ENCODE data around the gene KRT84.
"Not testable (repeated sequence)": the region's sequence is repeated elsewhere in the genome, so short reads cannot be mapped to it uniquely, and the experiment has no call there.

The KRT84 gene

DNA sequence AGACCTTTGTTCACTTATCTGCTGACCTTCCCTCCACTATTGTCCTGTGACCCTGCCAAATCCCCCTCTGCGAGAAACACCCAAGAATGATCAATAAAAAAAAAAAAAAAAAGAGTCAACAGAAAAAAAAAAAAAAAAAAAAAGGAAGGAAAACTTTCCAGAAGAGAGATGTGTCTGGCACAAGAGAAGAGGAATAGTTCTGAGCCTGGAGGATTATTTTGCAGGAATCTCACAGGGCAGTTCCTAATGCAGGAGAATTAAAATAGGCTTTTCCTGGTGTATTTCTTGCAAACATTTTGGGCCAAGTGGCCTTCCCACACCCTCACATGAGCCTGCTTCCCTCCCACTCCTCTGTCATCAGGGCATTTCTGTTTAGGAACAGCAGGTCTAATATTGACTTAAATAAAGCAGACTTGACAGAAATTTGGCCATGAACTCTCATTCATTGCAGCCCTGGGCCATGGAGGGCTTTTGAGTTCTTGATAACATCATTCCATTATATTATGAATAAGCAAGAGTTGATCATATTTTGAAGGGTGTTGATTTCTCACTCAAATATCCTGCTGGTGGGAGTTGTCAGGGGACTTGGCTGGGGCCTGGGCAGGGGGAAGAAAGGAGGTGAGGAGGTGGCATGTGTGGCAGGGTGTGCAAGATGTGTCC lies 25.3 kb upstream of the KRT84 start:
- DNase-seq, result not testable (repeated sequence)

DNA sequence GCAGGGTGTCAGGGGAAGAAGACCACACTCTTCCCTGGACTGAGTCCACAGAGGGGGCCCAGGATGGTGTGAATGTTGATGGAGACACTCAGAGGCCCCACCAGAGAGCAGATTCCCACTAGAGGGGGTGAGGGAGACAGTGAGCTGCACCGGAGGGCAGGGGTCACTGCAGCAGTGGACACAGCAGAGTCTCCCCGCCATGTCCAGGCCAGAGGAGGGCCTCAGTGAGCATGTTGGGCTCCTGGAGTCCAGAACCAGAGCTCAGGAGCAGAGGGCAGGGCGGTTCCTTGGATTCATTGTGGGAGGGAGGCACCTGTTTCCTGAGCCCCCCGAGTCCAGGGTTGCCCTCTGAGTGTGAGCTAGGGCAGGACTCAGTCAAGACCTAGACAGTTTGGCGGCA lies 22.5 kb upstream of the KRT84 start:
- no peak for DNase-seq

DNA sequence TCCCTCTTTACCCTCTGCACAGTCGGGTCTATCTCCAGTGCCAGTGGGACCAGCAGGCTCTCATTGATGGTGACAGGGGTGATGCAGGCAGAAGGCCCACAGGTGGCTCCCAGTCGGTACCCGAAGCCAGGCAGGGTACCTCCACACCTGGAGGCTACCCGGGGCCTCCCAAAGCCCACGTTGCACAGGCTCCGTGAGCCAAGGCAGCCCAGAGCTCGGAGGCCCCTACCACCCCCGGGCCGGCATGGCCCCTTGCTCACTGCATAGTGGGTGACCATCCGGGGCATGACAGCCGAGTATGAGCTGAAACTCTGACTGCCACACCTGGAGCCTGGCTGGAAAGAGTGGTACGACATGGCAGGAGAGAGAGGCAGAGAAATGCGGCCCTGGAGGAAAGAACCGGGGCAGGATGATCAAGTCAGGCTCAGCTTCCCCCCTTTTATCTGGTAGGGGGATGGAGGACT lies 20.5 kb upstream of the KRT84 start, which contains the start of gene KRT82:
Gene KRT82, minus strand, starts transcription at position 414 of the 464 bp plus-strand sequence. Its CDS starts 58 bp downstream, at position 356.
- DNase-seq, result no peak

DNA sequence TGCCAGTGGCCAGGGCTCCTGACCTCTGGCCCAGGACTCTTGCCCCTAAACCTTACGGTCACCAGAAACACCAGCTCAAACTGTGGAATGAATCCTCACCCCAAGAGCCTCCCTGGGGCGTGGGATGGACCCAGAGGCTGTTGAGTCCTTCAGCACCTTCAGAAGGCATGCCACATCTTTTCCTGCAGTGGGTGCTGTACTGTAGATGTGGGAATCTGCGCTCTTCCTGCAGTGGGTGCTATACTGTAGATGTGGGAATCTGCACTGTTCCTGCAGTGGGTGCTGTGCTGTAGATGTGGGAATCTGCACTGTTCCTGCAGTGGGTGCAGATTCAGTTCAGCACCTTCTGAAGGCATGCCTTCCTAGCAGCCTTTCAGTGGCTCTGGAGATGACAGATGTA lies 19.5 kb upstream of the KRT84 start:
- no peak for DNase-seq

DNA sequence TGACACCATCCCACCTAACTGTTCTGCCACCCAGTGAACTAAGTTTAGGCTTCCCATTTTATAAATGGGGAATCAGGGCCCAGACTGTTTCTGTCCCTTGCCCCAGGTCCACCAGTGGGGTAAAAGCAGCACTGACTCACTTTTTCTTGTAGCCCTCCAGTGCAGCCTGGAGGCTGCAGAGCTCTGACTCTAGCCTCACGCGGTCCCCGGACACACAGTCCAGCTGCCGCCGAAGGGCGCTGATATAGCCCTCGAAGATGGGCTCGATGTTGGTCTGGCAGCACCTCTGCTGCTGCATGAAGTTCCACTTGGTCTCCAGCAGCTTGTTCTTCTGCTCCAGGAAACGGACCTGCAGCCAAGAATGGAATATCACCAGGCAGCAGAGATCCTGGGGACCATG lies 18.1 kb upstream of the KRT84 start:
- no peak for DNase-seq

DNA sequence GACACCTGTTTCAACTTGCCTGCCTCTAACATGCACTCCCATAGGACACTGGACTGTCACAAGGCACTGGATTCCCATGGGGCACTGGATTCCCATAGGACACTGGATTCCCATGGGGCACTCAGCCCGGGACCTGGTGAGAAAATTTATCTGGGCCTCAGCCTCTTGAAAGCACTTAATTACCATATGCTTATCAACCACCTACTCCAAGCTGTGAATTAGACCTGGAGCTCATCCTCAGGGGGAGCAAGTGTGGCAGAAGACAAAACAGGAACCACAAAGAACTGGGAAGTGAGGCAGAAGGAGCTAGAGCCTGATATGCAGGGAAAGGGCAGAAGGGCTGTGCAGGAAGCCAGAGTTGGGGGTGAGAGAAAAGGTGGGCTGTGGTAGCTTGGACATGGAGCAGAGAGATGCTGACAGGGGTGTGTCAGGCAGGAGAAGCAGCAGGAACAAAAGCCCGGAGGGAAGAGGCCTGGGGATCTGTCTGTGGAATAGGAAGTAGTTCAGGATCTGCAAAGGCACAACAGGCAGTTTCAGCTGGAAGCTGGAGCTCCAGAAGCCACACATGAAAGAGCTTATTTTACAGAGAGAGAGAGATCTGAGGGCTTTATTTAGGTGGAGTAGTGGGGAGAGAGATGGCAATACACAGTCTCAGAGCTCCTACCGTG lies 17.6 kb upstream of the KRT84 start:
- DNase-seq, result no peak

DNA sequence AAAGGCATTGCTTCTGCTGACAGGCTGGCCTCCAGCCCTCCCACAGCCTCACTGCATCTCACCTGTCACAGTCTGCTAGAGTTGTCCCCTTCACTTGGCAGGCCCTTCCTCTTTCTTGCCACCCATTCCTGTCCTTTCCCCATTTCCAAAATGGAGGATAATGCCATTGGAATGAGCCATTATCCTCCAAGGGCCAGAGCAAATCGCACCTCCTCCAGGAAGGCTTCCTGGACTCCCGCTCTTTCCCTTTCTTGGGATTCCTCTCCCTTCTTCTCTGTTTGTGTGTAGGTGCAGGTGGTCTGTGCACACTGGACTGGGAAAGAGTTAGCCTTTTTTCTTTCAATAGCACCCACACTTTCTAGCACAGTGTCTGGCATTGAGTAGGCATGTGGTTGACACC lies 16.9 kb upstream of the KRT84 start:
- no peak for DNase-seq

DNA sequence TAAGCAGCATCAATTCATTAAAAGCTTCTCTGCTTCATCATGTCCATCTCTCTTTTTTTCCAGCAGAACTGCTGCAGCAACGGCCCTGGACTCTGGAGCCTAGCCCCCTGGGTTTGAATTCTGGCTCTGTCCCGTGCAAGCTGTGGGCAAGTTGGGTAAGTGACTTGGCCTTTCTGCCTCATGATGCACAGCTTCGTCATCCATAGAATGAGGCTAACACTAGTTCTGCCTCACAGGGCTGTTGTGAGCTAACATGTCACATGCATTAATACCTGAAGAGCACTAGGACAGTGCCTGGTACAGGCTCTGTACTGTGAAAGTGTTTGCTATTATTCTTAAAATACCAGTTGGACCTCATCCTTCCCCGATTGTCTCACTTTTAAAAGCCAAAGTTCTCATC lies 16.5 kb upstream of the KRT84 start:
- no peak for DNase-seq

DNA sequence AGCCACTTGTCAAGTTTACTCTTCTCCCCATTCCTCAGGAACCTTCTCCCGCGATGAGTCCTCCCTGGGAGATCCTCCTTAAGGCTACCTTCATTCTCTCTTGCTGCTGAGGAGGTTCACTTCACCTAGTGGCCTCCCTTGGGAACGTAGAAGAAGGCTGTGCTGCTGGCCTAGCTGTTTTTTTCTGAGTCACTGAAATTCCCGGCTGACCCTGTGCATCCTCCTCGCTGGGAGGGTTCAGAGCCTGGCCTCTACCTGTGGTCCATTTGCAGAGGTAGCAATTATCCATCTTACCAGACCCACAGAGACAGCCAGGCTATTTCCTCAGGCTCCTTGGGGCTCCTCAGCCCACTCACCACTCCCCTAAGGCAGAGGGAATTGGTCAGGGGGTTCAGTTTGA lies 16.1 kb upstream of the KRT84 start:
- DNase-seq, result no peak

DNA sequence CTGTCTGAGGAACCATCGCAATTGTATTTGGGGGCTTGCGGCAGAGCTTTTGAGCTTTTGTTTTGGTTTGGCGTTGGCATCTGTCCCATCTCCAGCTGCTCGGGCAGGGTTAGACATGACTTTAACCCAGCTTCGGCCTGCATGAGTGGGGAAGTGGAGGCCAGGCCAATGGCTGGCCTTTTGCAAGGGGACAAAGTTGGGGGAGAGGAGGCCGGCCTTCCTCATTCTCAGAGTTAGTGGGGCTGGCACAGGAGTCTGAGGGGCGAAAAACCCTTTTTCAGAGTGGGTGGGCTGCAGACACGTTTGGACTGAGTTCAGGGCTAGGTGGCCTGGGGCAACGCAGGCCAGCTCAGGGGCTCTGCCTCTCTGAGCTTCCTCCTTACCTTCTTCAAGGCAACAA lies 15.5 kb upstream of the KRT84 start:
- DNase-seq, result no peak

DNA sequence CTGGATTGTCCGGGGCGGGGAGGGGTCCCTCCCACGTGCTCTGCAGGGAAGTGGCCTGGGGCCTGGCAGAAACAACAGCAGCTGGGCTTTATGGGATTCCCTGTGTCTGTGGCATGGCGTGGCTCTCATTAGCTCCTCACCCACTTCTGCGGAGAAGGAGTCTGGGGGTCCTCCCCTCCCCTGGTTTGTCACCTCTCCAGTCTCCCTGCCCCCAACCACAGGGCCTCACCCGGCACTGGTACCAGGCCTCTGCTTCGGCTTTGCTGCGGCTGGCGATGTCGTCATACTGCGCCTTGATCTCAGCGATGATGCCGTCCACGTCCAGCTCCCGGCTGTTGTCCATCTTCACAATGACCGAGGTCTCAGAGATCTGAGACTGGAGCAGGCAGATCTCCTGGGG lies 14.3 kb upstream of the KRT84 start:
- DNase-seq, result no peak

DNA sequence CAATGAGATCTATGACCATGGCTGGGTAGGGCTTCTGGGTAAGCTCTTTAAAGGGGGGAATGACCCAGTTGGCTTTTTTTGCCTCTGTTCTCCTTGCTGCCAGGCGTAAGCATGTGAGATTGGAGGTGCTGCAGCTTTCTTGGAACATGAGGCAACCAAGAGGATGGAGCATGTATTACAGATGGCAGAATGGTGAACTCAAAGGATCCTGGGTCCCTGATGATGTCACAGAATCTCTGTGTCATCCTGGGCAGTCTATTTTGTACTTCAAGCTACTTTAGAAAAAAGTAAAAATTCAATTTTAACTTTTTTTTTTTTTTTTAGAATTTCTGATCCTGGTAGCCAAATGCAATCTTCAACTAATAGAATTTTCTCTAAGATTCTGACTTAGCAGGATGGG lies 12.7 kb upstream of the KRT84 start:
- DNase-seq, result no peak

DNA sequence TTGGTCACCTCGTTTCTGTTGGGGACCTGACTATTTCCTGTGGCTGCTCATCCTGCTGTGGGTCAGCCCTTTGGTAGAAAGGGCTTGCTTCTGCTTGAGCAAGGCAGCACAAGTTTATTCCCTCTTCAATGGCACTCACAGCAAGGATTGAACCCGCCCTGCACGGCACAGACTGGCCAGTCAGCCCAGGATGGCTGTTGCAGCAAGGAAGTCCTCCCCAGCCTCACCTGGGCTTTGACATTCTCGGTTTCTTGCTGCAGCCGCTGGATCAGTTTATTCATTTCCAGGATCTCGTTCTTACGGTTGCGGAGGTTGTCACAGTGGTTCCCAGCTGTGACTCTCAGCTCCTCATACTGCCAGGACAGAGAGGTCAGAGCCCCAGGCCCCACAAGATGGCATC lies 11.2 kb upstream of the KRT84 start:
- DNase-seq, result no peak

DNA sequence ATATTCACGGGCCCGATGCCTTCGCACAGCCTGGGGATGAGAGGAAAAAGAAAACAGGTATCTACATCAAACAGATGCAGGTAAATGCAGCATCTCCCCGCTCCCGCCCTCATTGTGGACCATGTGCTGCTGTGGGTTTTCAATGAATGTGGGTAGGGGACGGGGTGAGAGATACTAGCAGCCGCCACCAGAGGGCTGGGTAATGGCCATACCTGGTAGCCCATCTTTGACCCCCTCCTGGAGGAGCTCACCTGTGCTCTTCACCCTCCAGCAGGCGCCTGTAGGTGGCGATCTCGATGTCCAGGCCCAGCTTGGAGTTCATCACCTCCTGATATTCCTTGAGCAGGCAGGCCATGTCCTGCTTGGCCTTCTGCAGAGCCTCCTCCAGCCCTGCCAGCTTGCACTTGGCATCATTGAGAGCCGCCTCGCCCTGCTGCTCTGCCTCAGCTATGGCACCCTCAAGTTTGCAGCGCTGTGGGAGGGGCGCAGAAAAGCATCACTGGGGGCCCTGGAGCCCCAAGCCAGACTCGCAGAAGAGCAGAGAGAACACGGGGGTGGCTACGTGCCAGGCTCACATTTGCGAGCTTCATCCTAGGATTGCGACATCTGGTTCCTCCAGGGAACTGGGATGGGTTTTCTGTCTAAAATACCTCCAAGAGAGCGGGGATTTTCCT lies 10.4 kb upstream of the KRT84 start:
- no peak for DNase-seq

DNA sequence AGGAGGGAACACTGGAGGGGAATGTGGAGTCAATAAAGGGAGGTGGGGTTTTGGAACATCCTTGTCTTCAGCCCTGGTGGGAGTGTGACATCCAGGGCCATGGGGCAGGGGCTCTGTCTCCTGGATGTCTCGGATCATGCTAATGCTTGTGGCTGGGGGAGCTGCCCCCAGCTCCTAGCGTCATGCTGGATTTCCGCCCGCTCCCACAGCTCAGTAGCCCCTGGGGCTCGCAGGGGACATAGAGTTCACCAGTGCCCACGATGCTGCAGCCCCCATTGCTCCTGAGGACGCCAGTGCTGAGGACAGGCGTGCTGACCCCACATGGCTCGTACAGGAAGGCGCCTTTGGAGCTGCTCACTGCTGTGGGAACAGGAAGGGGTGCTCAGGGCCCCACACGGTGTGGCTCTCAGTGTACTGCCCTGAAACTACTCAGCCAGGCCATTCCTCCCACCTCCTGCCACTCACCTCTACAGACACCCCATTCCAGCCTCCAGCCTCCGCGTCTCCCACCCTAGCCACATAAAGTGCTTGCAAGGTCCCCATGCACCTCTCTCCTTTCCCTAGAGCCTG lies 9.5 kb upstream of the KRT84 start:
- DNase-seq, result no peak

DNA sequence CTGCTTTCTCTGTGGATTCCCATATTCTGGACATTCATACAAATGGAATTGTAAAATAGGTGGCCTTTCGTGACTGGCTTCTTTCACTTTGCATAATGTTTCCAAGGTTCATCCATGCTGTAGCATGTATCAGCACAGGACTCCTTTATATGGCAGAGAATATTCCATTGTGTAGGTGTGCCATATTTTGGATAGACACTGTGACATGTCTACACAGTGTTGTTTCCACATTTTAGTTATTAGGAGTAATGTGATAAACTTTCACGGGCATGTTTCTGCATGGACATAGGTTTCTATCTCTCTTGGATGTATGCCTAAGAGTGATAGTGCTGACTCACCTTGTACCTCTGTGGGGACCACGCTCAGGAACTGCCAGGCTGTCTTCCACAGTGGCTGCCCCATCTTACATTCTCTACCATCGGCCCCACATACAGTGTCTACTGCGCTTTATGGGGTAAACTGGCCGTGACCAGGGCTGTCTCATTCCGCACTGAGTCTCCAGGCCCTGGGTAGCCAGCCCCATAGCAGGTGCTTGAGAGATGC lies 7.1 kb upstream of the KRT84 start:
- DNase-seq, result no peak

DNA sequence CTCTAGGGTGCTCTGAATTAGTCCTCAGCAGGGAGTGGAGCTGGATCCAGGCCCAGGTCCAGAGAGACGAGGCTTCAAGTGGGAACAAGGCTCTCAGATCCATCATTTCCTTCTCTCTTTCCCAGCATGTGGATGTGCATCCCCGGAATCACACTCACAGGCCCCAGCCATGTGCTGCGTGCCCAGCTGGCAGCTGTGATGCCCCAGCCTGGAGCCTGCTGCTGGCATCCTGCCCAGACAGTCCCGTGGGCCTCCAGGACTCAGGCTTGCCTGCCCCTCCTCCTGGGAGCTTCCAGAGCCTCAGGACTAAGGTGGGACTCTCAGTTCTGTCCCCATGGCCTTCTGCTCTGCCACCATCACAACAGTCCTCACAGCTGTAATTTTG lies 6.2 kb upstream of the KRT84 start:
- no peak for DNase-seq

DNA sequence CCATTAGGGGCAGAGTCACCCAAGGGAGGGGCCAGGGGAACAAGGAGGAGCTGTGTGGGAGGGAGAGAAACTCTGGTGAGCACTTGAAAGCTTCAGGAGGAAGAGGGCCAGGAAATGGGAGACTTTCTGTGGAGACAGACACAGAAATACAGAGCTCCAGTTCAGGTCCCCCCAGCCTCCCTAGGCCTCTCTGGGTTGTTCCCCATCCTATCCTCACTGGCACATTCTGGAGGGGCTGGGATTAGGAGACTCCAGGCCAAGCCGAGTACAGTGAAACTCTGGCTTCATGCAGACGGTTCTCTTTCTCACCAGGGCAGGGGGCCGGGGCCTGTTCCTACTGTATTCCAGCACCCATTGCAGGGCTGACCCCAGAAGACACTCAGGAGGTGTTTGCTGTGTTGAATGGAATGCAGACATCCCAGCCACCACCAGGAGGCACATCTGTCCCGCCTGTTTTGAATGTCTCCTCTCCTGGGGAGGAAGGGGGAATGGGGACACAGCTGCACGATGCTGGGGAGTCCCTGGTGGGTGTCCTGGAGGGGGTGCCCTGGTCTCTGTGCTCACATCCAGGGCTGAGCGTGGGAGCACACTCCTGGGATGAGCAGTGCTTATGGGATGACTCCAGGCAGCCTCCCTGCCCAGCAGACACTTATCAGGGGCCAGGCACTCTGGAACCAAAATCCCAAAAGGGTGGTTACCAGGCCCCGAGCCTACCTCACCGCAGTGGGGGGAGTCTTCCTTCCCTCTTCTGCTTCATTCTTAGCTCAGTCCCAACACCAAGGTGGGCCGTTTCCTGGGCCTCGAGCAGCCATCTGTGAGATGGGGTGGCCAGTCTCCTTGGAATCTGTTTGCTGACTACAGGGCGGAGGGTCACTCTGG lies 5.5 kb upstream of the KRT84 start:
- DNase-seq, result no peak

DNA sequence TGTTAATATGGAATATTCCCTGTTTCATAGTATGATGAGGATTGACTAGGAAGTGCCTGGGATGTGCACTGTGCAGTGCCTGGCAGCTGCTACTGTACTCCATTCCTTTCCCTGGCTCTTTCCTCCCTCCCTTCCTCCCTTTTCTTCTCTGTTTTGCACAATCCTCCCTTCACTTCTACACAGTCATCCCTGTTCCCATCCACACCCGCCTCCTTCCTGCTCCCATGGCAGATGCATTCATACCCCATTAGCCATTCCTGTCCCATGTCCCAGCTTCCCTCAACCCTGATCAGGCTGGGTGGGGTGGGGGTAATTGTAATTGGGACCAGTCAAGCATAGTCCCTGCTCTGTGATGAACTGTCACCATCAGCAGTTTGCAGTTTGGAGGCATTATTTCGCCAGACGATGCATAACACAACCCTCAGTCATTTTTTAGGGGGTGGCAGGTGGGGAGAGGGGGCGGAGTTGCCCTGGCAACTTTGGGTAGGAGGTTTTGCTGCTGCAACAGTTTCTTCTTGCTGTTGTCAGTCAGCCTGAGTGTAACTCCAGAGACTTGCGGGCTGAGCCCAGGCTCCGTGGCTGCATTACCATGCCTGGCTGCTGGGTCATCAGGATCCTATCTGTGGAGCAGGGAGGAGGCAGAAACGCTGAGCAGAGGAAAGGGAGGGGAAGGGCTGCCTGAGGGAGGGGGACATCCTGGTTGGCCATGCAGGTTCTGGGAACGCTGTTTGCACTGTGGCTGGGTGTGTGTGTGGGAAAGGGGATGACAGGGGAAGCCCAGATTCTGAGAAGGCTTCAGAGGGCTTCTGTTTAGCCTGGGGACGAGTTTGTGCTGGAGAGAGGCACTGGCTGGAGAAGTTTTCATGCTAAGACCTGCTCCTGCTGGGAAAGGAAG lies 4.1 kb upstream of the KRT84 start:
- no peak for DNase-seq

DNA sequence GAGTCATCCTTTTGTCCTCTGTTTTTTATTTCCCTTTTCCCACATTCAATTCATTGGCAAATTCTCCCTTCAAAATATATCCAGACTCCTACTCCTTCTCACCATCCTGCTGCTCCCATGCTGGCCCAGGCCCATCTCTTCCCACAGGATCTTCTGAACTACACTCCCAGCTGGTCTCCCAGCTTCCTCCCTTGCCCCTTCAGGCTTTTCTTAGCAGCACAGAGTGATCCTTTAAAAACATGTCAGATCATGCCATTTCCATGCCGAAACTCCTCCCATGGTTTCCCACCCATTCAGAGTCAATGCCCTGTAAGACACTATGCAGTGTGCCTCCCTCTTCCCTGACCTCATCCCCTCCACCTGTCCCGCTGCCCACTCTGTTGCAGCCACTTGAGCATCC lies 2.4 kb upstream of the KRT84 start:
- no peak for DNase-seq

DNA sequence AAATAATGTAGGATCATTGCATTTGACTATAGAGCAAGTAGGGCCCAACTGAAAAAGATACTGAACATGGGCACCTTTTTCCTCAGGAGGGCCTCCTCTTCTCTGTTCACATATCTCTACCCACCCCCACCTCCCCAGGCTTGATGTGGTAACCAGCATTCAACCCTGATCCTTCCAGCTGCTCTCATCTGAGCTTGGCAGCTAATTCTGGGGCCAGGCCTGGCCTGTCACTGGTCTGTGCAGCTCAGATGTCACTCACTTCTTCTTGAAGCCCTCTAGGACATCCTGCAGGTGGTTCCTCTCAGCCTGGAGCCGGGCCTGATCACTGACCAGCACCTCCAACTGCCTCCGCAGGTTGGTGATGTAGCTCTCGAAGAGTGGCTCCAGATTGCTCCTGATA lies 2.1 kb downstream of the KRT84 start:
- DNase-seq, result no peak

DNA sequence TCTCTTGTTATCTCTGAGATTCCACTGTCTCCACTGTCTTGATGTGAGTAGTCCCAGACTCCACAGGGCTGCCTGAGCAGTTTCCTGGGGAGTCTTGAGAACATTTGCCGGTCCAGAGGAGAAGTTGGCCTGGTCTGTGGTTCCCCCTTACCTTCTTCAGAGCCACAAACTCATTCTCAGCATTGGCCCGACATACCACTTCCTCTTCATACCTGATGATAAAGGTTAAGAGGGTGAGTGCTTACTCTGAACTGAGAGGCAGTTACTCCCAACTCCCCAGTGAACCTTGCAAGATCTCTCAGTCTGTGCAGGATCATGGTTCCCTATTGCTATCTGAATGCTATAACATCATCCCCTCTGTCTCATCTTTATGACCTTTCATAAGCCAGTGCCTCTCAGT lies 2.6 kb downstream of the KRT84 start:
- DNase-seq, result no peak
